BJ (cell line): ENCODE measurements around the gene ZBP1. TPM values are rescaled to one million over a fixed set of nuclear protein-coding genes. Genes with fewer than 3 reads are reported as not detected.

Experiments
- CTCF ChIA-PET: fragments of 350-600 bp; formaldehyde crosslinking; extraction: SDS; loops from one replicate; lab custom pipeline; 2021; ENCODE audit warnings: antibody characterized with exemption, inconsistent platforms; lab: Yijun Ruan, JAX
- POLR2A ChIA-PET: fragments of 300-600 bp; sonication (Branson Sonifier 250); formaldehyde crosslinking; extraction: SDS; loops from one replicate; lab custom pipeline; 2021; ENCODE audit warnings: antibody characterized with exemption; lab: Charles Lee
- DNase-seq: peaks from one replicate; pipeline ENCODE4 v3.0.0-alpha.2; 2011; ENCODE audit warnings: low read depth
- H3K27me3 ChIP-seq: 2 replicates; pipeline ENCODE4 v1.6.0; 2011; ENCODE audit warnings: low read length; ENCODE audit not compliant: control insufficient read depth, insufficient read depth
- H3K36me3 ChIP-seq: 2 replicates; pipeline ENCODE4 v1.5.1; 2011; ENCODE audit warnings: low read length; ENCODE audit not compliant: control insufficient read depth, insufficient read depth
- H3K4me3 ChIP-seq: 2 replicates; pipeline ENCODE4 v1.5.1; 2011; ENCODE audit warnings: low read depth, mild to moderate bottlenecking, control low read depth, low read length
- CTCF ChIP-seq: IDR thresholded peaks from 2 replicates; pipeline ENCODE4 v1.5.1; 2011; ENCODE audit warnings: low read depth, mild to moderate bottlenecking, control low read depth, inconsistent platforms, low read length, moderate library complexity; ENCODE audit not compliant: insufficient read depth
- polyA plus RNA-seq: library from polyadenylated mRNA; depleted of rRNA; stranded (reverse); fragments of >200 nt; gene quantifications from 2 replicates; pipeline ENCODE4 v1.2.3, GENCODE V29; 2011; rRNA removed

ZBP1 gene
- polyA plus RNA-seq, 1 experiment = not detected

DNA sequence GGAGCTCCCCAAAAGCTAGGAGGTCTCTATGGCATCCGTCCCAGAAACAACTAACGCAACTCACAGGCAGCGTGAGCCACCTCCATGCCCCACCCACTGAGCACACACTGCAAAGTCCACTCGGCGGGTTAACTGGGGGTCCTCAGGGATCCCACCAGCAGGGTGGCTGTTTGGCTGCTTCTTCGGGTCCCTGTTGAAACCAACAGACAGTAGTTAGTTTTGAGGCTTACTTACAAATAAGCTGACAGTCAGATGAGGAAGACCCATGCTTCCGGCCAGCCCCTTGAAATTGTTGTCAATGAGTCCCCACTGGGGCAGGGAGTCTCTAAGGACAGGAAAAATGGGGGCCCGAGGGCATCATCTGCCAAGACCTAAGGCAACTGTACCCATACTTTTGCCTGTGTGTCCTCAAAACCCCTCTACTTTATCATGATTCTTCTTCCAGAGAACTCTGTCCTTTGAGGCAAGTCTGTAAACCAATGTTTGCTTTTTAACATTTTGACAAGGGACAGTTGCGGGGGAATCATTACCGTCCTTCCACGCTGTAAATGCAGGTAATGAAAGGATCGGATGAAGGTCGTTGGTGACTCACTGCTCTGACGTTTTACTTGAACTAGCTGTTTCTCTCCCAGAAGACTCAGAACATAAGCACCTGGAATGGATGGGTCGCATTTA, 61.5 kb downstream of the ZBP1 start:
- CTCF ChIA-PET = no interaction called here
- H3K27me3 ChIP-seq = peaks cover 4% of the 10 kb centered on the region
- POLR2A ChIA-PET = no interaction called here

GRCh38 chr20:57557926-57558613, 62.2 kb downstream of the ZBP1 start:
- no peak for DNase-seq
- no peak for TF ChIP-seq CTCF
- ChIA-PET POLR2A (no interaction called here), CTCF (interaction anchor here (0.6 kb wide), 1 partner anchor 85 kb away, joined by 3 read pairs; no protein-coding TSS in a partner anchor)
- Histone ChIP-seq H3K4me3 (no peak overlapping the region), H3K36me3 (no peaks in the 10 kb centered on the region), H3K27me3 (peaks cover 4% of the 10 kb centered on the region)

More for the DNA sequence above, 61.5 kb downstream of the ZBP1 start:
- TF ChIP-seq CTCF = no peak
- H3K4me3 ChIP-seq = no peak overlapping the region
- no peak for DNase-seq
- no peaks in the 10 kb centered on the region for H3K36me3 ChIP-seq

GRCh38 chr20:57556980-57557274, 63.3 kb downstream of the ZBP1 start:
- H3K27me3 ChIP-seq = peaks cover 4% of the 10 kb centered on the region
- POLR2A ChIA-PET = no interaction called here
- no peak for DNase-seq
- TF ChIP-seq CTCF = no peak
- no peaks in the 10 kb centered on the region for H3K36me3 ChIP-seq
- CTCF ChIA-PET = no interaction called here
- H3K4me3 ChIP-seq = no peak overlapping the region

DNA sequence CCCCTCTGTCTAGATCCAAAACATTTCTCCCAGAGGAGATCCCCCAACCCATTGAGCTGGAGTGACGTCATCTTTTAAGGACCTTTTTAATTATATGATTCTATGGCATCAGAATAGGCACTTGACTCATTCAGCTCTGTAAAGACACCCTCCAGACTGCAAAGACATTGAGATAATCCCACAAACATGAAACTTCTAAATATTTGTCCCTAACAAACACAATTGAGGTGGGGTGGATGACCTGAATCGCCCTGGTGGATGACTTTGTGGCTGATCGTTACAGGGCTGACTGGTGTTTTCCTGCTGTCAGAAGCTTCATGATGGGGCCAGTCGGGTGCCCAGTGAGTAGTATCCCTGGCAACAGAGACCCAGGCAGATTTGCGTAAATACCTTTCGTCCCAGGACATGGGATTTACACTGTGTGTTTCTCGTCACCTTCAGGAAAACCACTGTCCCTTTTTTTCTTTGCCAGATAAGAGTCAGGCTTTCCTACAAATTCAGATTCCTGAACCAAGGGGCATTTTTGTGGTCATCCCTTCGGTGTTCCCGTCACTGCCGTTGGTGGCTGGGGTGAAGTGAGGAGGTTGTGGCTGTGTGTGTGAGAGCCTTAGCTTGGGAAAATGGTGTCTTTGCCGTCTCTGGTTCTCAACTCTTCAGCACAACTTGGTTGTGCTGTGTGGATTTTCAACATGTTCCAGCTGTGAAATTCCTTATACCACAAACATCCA, 64.6 kb downstream of the ZBP1 start:
- Histone ChIP-seq H3K36me3 (no peaks in the 10 kb centered on the region), H3K27me3 (peaks cover 2% of the 10 kb centered on the region), H3K4me3 (no peak overlapping the region)
- DNase-seq = no peak
- CTCF ChIA-PET = interaction anchor here (1.7 kb wide), 1 partner anchor 15 kb away, joined by 4 read pairs; no protein-coding TSS in a partner anchor
- no peak for TF ChIP-seq CTCF
- POLR2A ChIA-PET = interaction anchor here (0.6 kb wide), 1 partner anchor 65 kb away, joined by 3 read pairs; the partner anchor contains the start of gene ZBP1

Other genes with a start within 250 kb of the ZBP1 start
- 3.2 and 5.2 TPM in 2 replicates for gene RBM38, start 229.0 kb downstream of the ZBP1 start, polyA plus RNA-seq
- not detected in 2 replicates for gene CTCFL, start 95.3 kb downstream of the ZBP1 start, polyA plus RNA-seq
- not detected in 2 replicates for gene PCK1, start 59.3 kb downstream of the ZBP1 start, polyA plus RNA-seq
- gene PMEPA1, start 89.6 kb upstream of the ZBP1 start, polyA plus RNA-seq = 3.1 and 5.0 TPM in 2 replicates